Activated naive CD8-positive, alpha-beta T cell treated with anti-CD3 and anti-CD28 coated beads, Interleukin-2, amount 50 U/mL, for 24 hours (primary cell): Measurements from ENCODE around the gene STARD3.
A peak's percentile ranks its signal among the peaks of the same experiment; 100 is the strongest.
"Not testable (repeated sequence)": the region's sequence is repeated elsewhere in the genome, so short reads cannot be mapped to it uniquely, and the experiment has no call there.

Experiments used
- ATAC-seq: fragments of 150-1000 bp; cut with Tn5 transposase; one replicate; pipeline ENCODE4 v1.10.0; 2021
- DNase-seq: peaks from one replicate; pipeline ENCODE4 v3.0.0; 2021
- H3K27ac Mint-ChIP-seq: one replicate; pipeline ENCODE4 v1.8.0; 2021; ENCODE audit warnings: mild to moderate bottlenecking, mixed read lengths
- H3K27me3 Mint-ChIP-seq: one replicate; pipeline ENCODE4 v1.8.0; 2021; ENCODE audit warnings: mixed read lengths
- H3K36me3 Mint-ChIP-seq: one replicate; pipeline ENCODE4 v1.8.0; 2021; ENCODE audit warnings: low read depth, mixed read lengths
- H3K4me1 Mint-ChIP-seq: one replicate; pipeline ENCODE4 v1.8.0; 2021; ENCODE audit warnings: mixed read lengths
- H3K4me3 Mint-ChIP-seq: one replicate; pipeline ENCODE4 v1.8.0; 2021; ENCODE audit warnings: mild to moderate bottlenecking, moderate library complexity, mixed read lengths
- H3K9me3 Mint-ChIP-seq: one replicate; pipeline ENCODE4 v1.8.0; 2021; ENCODE audit warnings: mixed read lengths

STARD3 gene

GRCh38 chr17:39683295-39683939 is 46.5 kb downstream of the STARD3 start:
- Mint-ChIP-seq H3K4me3 (no peak overlapping the region), H3K9me3 (no peaks in the 10 kb centered on the region), H3K27ac (peak overlapping the region; percentile 1), H3K36me3 (peaks cover 5% of the 10 kb centered on the region), H3K4me1 (peaks cover 43% of the 10 kb centered on the region), H3K27me3 (no peaks in the 10 kb centered on the region)
- no peak for DNase-seq
- no peak for ATAC-seq

GRCh38 chr17:39684369-39685192 is 47.6 kb downstream of the STARD3 start:
- Mint-ChIP-seq H3K27me3 (no peaks in the 10 kb centered on the region), H3K4me3 (no peak overlapping the region), H3K4me1 (peaks cover 41% of the 10 kb centered on the region), H3K9me3 (no peaks in the 10 kb centered on the region), H3K27ac (no peak overlapping the region), H3K36me3 (peaks cover 3% of the 10 kb centered on the region)
- ATAC-seq, result no peak
- no peak for DNase-seq

GRCh38 chr17:39687101-39687545 is 50.2 kb downstream of the STARD3 start:
- no peaks in the 10 kb centered on the region for H3K27me3 Mint-ChIP-seq
- H3K27ac Mint-ChIP-seq, result peak overlapping the region; percentile 95
- H3K4me1 Mint-ChIP-seq, result peaks cover 22% of the 10 kb centered on the region
- ATAC-seq, result no peak
- peak overlapping the region; percentile 97 for H3K4me3 Mint-ChIP-seq
- DNase-seq, result no peak
- no peaks in the 10 kb centered on the region for H3K9me3 Mint-ChIP-seq
- peaks cover 3% of the 10 kb centered on the region for H3K36me3 Mint-ChIP-seq

GRCh38 chr17:39687546-39688474 is 50.9 kb downstream of the STARD3 start, which contains the start of gene PGAP3:
Gene PGAP3 (minus strand): TSS chr17:39688057. CDS start chr17:39688014, 43 bp downstream.
- DNase-seq, result peak; percentile 91

GRCh38 chr17:39688475-39688835 is 51.5 kb downstream of the STARD3 start:
- Mint-ChIP-seq H3K36me3 (peaks cover 3% of the 10 kb centered on the region), H3K4me1 (peaks cover 22% of the 10 kb centered on the region), H3K4me3 (peak overlapping the region; percentile 97), H3K27ac (peak overlapping the region; percentile 95), H3K9me3 (no peaks in the 10 kb centered on the region), H3K27me3 (no peaks in the 10 kb centered on the region)
- no peak for DNase-seq
- no peak for ATAC-seq

More at GRCh38 chr17:39687546-39688474, 50.9 kb downstream of the STARD3 start, which contains the start of gene PGAP3:
- Mint-ChIP-seq H3K4me1 (peaks cover 22% of the 10 kb centered on the region), H3K4me3 (peak within 1 kb of the TSS; percentile 97), H3K9me3 (no peaks in the 10 kb centered on the region), H3K36me3 (peaks cover 3% of the 10 kb centered on the region), H3K27me3 (no peaks in the 10 kb centered on the region), H3K27ac (peak within 1 kb of the TSS; percentile 95)
- peak; percentile 97 for ATAC-seq

- Mint-ChIP-seq H3K4me1 (peaks cover 22% of the 10 kb centered on the region), H3K27ac (peak overlapping the region; percentile 95), H3K4me3 (peak overlapping the region; percentile 97), H3K36me3 (peaks cover 3% of the 10 kb centered on the region), H3K9me3 (no peaks in the 10 kb centered on the region), H3K27me3 (no peaks in the 10 kb centered on the region)
- no peak for DNase-seq
- ATAC-seq, result no peak
Measured at GRCh38 chr17:39688945-39689344, 52.0 kb downstream of the STARD3 start.

- Mint-ChIP-seq H3K4me1 (peaks cover 3% of the 10 kb centered on the region), H3K27ac (no peak overlapping the region), H3K36me3 (no peaks in the 10 kb centered on the region), H3K27me3 (peaks cover 17% of the 10 kb centered on the region), H3K9me3 (no peaks in the 10 kb centered on the region), H3K4me3 (no peak overlapping the region)
- ATAC-seq (no peak), DNase-seq (no peak)
Measured at GRCh38 chr17:39694593-39694992, 57.6 kb downstream of the STARD3 start.

GRCh38 chr17:39695089-39695474 is 58.1 kb downstream of the STARD3 start:
- DNase-seq, result no peak
- H3K4me1 Mint-ChIP-seq, result peaks cover 5% of the 10 kb centered on the region
- peaks cover 20% of the 10 kb centered on the region for H3K27me3 Mint-ChIP-seq
- H3K36me3 Mint-ChIP-seq, result no peaks in the 10 kb centered on the region
- H3K9me3 Mint-ChIP-seq, result no peaks in the 10 kb centered on the region
- no peak for ATAC-seq
- H3K4me3 Mint-ChIP-seq, result no peak overlapping the region
- no peak overlapping the region for H3K27ac Mint-ChIP-seq

- ATAC-seq (no peak), DNase-seq (no peak)
- peaks cover 34% of the 10 kb centered on the region for H3K27me3 Mint-ChIP-seq
- H3K4me3 Mint-ChIP-seq, result no peak overlapping the region
- H3K27ac Mint-ChIP-seq, result no peak overlapping the region
- H3K9me3 Mint-ChIP-seq, result no peaks in the 10 kb centered on the region
- H3K36me3 Mint-ChIP-seq, result no peaks in the 10 kb centered on the region
- H3K4me1 Mint-ChIP-seq, result peaks cover 5% of the 10 kb centered on the region
Measured at GRCh38 chr17:39696731-39697130, 59.8 kb downstream of the STARD3 start.

- ATAC-seq (no peak), DNase-seq (no peak)
- Mint-ChIP-seq H3K4me1 (peaks cover 5% of the 10 kb centered on the region), H3K36me3 (no peaks in the 10 kb centered on the region), H3K9me3 (no peaks in the 10 kb centered on the region), H3K27me3 (peaks cover 37% of the 10 kb centered on the region), H3K27ac (no peak overlapping the region), H3K4me3 (no peak overlapping the region)
Measured at GRCh38 chr17:39697961-39698360, 61.0 kb downstream of the STARD3 start.

GRCh38 chr17:39699157-39699817 is 62.3 kb downstream of the STARD3 start:
- Mint-ChIP-seq H3K4me1 (peaks cover 10% of the 10 kb centered on the region), H3K27me3 (peaks cover 37% of the 10 kb centered on the region), H3K4me3 (peak overlapping the region; percentile 54)
- not testable (repeated sequence) for H3K9me3 Mint-ChIP-seq, DNase-seq, ATAC-seq, H3K27ac Mint-ChIP-seq, H3K36me3 Mint-ChIP-seq

GRCh38 chr17:39699818-39700147 is 62.8 kb downstream of the STARD3 start, which contains the start of gene ERBB2:
Gene ERBB2 (plus strand): TSS chr17:39700064. CDS start chr17:39700239, 175 bp downstream.
- ATAC-seq, result no peak
- Mint-ChIP-seq H3K9me3 (no peaks in the 10 kb centered on the region), H3K27me3 (peaks cover 37% of the 10 kb centered on the region), H3K27ac (no peak within 1 kb of the TSS), H3K4me3 (peak within 1 kb of the TSS; percentile 54), H3K4me1 (peaks cover 10% of the 10 kb centered on the region), H3K36me3 (no peaks in the 10 kb centered on the region)
- no peak for DNase-seq

- DNase-seq (no peak), ATAC-seq (no peak)
- Mint-ChIP-seq H3K4me3 (no peak overlapping the region), H3K27ac (no peak overlapping the region), H3K4me1 (peaks cover 10% of the 10 kb centered on the region), H3K36me3 (no peaks in the 10 kb centered on the region), H3K27me3 (peaks cover 37% of the 10 kb centered on the region), H3K9me3 (no peaks in the 10 kb centered on the region)
Measured at GRCh38 chr17:39700148-39700987, 63.4 kb downstream of the STARD3 start.
